ENCODE data around the gene PRR19. TPM values are rescaled to one million over a fixed set of nuclear protein-coding genes. Genes with fewer than 3 reads are reported as not detected.

The PRR19 gene
- total RNA-seq, 1 donor from 2014 or later, result 2.4 TPM

DNA sequence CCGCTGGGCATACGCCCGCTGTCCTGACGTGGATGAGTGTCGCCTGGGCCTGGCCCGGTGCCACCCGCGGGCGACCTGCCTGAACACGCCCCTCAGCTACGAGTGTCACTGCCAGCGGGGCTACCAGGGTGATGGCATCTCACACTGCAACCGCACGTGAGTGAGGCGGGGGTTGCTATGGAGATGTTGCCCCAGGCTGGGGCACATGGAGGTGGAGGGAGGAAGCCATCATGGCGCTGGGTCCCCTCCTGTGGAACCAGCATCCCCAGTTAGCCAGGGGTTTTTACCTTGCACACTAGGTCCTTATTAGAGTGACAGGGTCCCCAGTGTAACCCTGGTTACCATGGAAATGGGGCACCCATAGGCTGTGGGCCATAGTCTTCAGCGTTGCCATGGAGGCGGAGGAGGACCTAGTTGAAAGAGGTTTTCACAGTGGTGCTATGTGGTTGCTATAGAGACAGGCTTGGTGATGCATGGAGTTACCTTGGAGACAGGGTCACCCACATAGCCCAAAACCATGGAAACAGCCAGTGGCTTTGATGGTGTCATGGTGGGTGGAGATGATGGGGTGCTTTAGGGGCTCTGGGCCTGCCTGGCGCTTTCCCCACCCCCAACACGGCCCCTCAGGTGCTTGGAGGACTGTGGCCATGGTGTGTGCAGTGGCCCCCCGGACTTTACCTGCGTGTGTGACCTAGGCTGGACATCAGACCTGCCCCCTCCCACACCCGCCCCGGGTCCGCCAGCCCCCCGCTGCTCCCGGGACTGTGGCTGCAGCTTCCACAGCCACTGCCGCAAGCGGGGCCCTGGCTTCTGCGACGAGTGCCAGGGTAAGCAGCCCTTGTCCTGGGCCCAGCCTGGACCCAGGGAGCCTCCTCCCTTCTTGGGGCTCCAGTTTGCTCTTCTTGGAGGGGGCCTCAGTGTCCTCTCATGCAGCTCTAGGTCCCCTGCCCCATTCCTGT, 50.6 kb downstream of the PRR19 start:
- H3K27me3 Mint-ChIP-seq, result no peaks in the 10 kb centered on the region

DNA sequence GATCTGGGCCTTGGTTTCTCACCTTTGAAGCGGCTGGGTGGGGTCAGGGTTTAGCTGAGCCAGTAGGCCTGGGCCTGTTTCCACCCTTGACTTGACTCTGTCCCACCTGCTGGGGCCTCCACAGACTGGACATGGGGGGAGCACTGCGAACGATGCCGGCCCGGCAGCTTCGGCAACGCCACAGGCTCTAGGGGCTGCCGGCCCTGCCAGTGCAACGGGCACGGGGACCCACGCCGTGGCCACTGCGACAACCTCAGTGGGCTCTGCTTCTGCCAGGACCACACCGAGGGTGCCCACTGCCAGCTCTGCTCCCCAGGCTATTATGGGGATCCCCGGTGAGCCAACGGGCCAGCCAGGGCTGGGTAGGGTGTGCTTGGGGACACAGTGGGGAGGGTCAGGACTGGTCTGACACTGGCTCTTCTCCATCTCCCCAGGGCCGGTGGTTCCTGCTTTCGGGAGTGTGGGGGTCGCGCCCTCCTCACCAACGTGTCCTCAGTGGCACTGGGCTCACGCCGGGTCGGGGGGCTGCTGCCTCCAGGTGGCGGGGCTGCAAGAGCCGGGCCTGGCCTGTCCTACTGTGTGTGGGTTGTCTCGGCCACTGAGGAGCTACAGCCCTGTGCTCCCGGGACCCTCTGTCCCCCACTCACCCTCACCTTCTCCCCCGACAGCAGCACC, 51.5 kb downstream of the PRR19 start:
- DNase-seq (ENCODE audit: extremely low spot score, unreplicated experiment), result no peak
- Mint-ChIP-seq H3K4me3 (no peak overlapping the region), H3K27me3 (no peaks in the 10 kb centered on the region), H3K4me1 (ENCODE audit: unreplicated experiment) (no peaks in the 10 kb centered on the region), H3K27ac (no peak overlapping the region), H3K9me3 (no peaks in the 10 kb centered on the region), H3K36me3 (peaks cover 10% of the 10 kb centered on the region)
- TF ChIP-seq CTCF (conservative IDR thresholded peaks at IDR 0.05), result no peak

More for the DNA sequence above, 50.6 kb downstream of the PRR19 start:
- Mint-ChIP-seq H3K4me3 (no peak overlapping the region), H3K4me1 (ENCODE audit: unreplicated experiment) (no peaks in the 10 kb centered on the region), H3K27ac (no peak overlapping the region), H3K9me3 (no peaks in the 10 kb centered on the region), H3K36me3 (peaks cover 7% of the 10 kb centered on the region)
- no peak for TF ChIP-seq CTCF (conservative IDR thresholded peaks at IDR 0.05)
- DNase-seq (ENCODE audit: extremely low spot score, unreplicated experiment), result no peak

DNA sequence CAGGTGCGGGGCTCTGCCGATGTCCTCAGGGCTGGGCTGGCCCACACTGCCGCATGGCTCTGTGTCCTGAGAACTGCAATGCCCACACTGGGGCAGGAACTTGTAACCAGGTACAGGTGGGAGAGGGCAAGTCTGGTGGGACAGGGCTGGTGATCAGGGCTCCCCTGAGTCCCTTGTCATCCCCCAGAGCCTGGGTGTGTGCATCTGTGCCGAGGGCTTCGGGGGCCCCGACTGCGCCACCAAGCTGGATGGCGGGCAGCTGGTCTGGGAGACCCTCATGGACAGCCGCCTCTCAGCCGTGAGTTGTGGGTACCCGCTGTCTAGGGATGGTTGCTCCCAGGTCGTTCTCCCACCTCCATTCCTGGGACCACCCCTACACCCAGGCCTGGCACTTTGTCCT, 54.0 kb downstream of the PRR19 start:
- Mint-ChIP-seq H3K27me3 (no peaks in the 10 kb centered on the region), H3K4me1 (ENCODE audit: unreplicated experiment) (no peaks in the 10 kb centered on the region), H3K4me3 (no peak overlapping the region), H3K9me3 (no peaks in the 10 kb centered on the region), H3K27ac (no peak overlapping the region), H3K36me3 (peaks cover 10% of the 10 kb centered on the region)
- no peak for TF ChIP-seq CTCF (conservative IDR thresholded peaks at IDR 0.05)
- DNase-seq (ENCODE audit: extremely low spot score, unreplicated experiment), result no peak

DNA sequence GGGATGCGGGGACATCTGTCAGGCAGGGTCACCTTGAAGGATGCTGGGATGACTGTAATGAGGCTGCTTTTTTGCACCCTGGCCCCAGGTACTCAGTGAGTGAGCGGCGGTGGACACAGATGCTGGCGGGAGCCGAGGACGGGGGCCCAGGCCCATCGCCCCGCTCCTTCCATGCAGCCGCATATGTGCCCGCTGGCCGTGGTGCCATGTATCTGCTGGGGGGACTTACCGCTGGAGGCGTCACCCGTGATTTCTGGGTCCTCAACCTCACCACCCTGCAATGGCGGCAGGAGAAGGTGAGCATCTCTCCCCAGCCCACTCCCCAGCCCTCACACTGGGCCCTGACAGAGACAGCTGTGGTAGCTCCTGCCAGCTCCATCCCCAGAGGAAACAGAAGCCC, 54.8 kb downstream of the PRR19 start:
- H3K9me3 Mint-ChIP-seq, result no peaks in the 10 kb centered on the region
- H3K4me1 Mint-ChIP-seq (ENCODE audit: unreplicated experiment), result no peaks in the 10 kb centered on the region
- no peaks in the 10 kb centered on the region for H3K27me3 Mint-ChIP-seq
- H3K27ac Mint-ChIP-seq, result no peak overlapping the region
- peaks cover 15% of the 10 kb centered on the region for H3K36me3 Mint-ChIP-seq
- no peak overlapping the region for H3K4me3 Mint-ChIP-seq
- no peak for DNase-seq (ENCODE audit: extremely low spot score, unreplicated experiment)
- no peak for TF ChIP-seq CTCF (conservative IDR thresholded peaks at IDR 0.05)

- H3K4me3 Mint-ChIP-seq, result no peak overlapping the region
- H3K9me3 Mint-ChIP-seq, result no peaks in the 10 kb centered on the region
- no peak for TF ChIP-seq CTCF (conservative IDR thresholded peaks at IDR 0.05)
- H3K27ac Mint-ChIP-seq, result no peak overlapping the region
- peaks cover 15% of the 10 kb centered on the region for H3K36me3 Mint-ChIP-seq
- DNase-seq (ENCODE audit: extremely low spot score, unreplicated experiment), result no peak
- H3K27me3 Mint-ChIP-seq, result no peaks in the 10 kb centered on the region
- H3K4me1 Mint-ChIP-seq (ENCODE audit: unreplicated experiment), result no peaks in the 10 kb centered on the region
Measured at GRCh38 chr19:42357290-42357689, 55.4 kb downstream of the PRR19 start.

Small RNA genes within 50 kb of the gene (microRNA-seq; reads per million reads assigned to microRNA genes)
- gene MIR8077, result not detected

Other genes starting within 250 kb of the PRR19 start
- 1.8 and 5.8 TPM in 2 replicates for gene GRIK5, start 231.9 kb upstream of the PRR19 start, total RNA-seq (ENCODE audit: low replicate concordance)
- gene ZNF574, start 226.0 kb upstream of the PRR19 start, total RNA-seq (ENCODE audit: low replicate concordance), result 20.1 and 20.5 TPM in 2 replicates
- 0.57 and 1.7 TPM in 2 replicates for gene POU2F2, start 169.7 kb upstream of the PRR19 start, total RNA-seq (ENCODE audit: low replicate concordance)
- gene DEDD2, start 84.5 kb upstream of the PRR19 start, total RNA-seq (ENCODE audit: low replicate concordance), result 23.7 and 29.3 TPM in 2 replicates
- gene ZNF526, start 81.8 kb upstream of the PRR19 start, total RNA-seq (ENCODE audit: low replicate concordance), result 18.2 and 19.3 TPM in 2 replicates
- 43.5 and 49.1 TPM in 2 replicates for gene GSK3A, start 59.5 kb upstream of the PRR19 start, total RNA-seq (ENCODE audit: low replicate concordance)
- 54.9 and 78.9 TPM in 2 replicates for gene ERF, start 47.0 kb upstream of the PRR19 start, total RNA-seq (ENCODE audit: low replicate concordance)
- gene CIC, start 32.9 kb upstream of the PRR19 start, total RNA-seq (ENCODE audit: low replicate concordance), result 44.8 and 70.3 TPM in 2 replicates
- gene PAFAH1B3, start 492 bp downstream of the PRR19 start, total RNA-seq (ENCODE audit: low replicate concordance), result 50.3 and 97.4 TPM in 2 replicates
- gene TMEM145, start 11.2 kb downstream of the PRR19 start, total RNA-seq (ENCODE audit: low replicate concordance), result 0.88 and 3.6 TPM in 2 replicates
- gene MEGF8, start 23.5 kb downstream of the PRR19 start, total RNA-seq (ENCODE audit: low replicate concordance), result 30.7 and 49.5 TPM in 2 replicates
- gene CNFN, start 88.2 kb downstream of the PRR19 start, total RNA-seq (ENCODE audit: low replicate concordance), result 3.3 and 5.6 TPM in 2 replicates
- gene LIPE, start 125.3 kb downstream of the PRR19 start, total RNA-seq (ENCODE audit: low replicate concordance), result 6.9 and 17.9 TPM in 2 replicates
- gene CXCL17, start 140.8 kb downstream of the PRR19 start, total RNA-seq (ENCODE audit: low replicate concordance), result 1.0 and 3.2 TPM in 2 replicates
- gene CEACAM1, start 226.3 kb downstream of the PRR19 start, total RNA-seq (ENCODE audit: low replicate concordance), result 19.1 and 28.8 TPM in 2 replicates

Measured in type B pancreatic cell (in vitro differentiated cells).